Measurements from ENCODE around the gene SEBOX. TPM values are rescaled to one million over a fixed set of nuclear protein-coding genes. Genes with fewer than 3 reads are reported as not detected.

Gene SEBOX
- total and polyA plus RNA-seq, 2 donors (not counting 1 experiment from before 2014, with no cell fraction given), result not detected

- Histone ChIP-seq H3K4me2 (replicated peaks; ENCODE audit: low read depth, low read length, poor library complexity, severe bottlenecking) (no peak overlapping the region), H4K20me1 (ENCODE audit: control insufficient read depth, insufficient read depth, low read length, poor library complexity, severe bottlenecking) (peaks cover 12% of the 10 kb centered on the region), H3K27me3 (replicated peaks in 1 of 4; ENCODE audit: control extremely low read depth in 1 of 4, control insufficient read depth in 3 of 4, insufficient read depth in 4 of 4, low read length in 3 of 4) (no peaks in the 10 kb centered on the region), H3K9me3 (ENCODE audit: control extremely low read depth in 1 of 3, control insufficient read depth in 2 of 3, insufficient read depth in 1 of 3, low read length in 2 of 3) (no peaks in the 10 kb centered on the region), H3K4me1 (ENCODE audit: control insufficient read depth in 2 of 2, insufficient read depth in 2 of 2, low read length in 2 of 2) (no peaks in the 10 kb centered on the region), H2AFZ (ENCODE audit: insufficient read depth, low read depth, low read length, poor library complexity, severe bottlenecking) (no peak overlapping the region), H3K4me3 (ENCODE audit: control extremely low read depth in 1 of 5, extremely low read depth in 1 of 5, insufficient read depth in 1 of 5, low read depth in 2 of 5, low read length in 4 of 5) (no peak overlapping the region), H3K36me3 (replicated peaks in 1 of 2; ENCODE audit: control extremely low read depth in 1 of 2, control insufficient read depth in 1 of 2, extremely low read depth in 1 of 2, insufficient read depth in 2 of 2, low read length in 1 of 2) (peaks cover 0 to 54% of the 10 kb centered on the region in 2 experiments), H3K9ac (ENCODE audit: low read length) (no peak overlapping the region), H3K79me2 (ENCODE audit: control insufficient read depth, insufficient read depth, low read length) (peaks cover 3% of the 10 kb centered on the region), H3K27ac (ENCODE audit: low read length in 2 of 2) (no peak overlapping the region)
- TF ChIP-seq CTCF (IDR thresholded peaks at IDR 0.05) (no peak), EZH2 (IDR thresholded peaks at IDR 0.05; ENCODE audit: borderline replicate concordance, insufficient read depth, low read depth, low read length, poor library complexity, severe bottlenecking) (no peak)
- no peak for DNase-seq
- Mint-ChIP-seq H3K4me1 (no peaks in the 10 kb centered on the region), H3K27me3 (no peaks in the 10 kb centered on the region), H3K4me3 (no peak overlapping the region), H3K9me3 (ENCODE audit: insufficient read depth) (no peaks in the 10 kb centered on the region), H3K27ac (no peak overlapping the region)
- ATAC-seq (ENCODE audit: low read depth), result no peak
- WGBS (ENCODE audit: insufficient coverage), result 97% methylated on average over 8 of the region's 8 CpGs
- CTCF ChIA-PET, result interaction anchor here (0.5 to 1.5 kb wide), 2 partner anchors 29 to 195 kb away, joined by 3 read pairs; partner anchors contain the start of genes IFT20 and TNFAIP1
- intact Hi-C loops (cut with micrococcal nuclease), result no loop called here
- POLR2A ChIA-PET, result no interaction called here
Measured at GRCh38 chr17:28363776-28364650, 986 bp downstream of the SEBOX start.

- Histone ChIP-seq H3K36me3 (replicated peaks in 1 of 2; ENCODE audit: control extremely low read depth in 1 of 2, control insufficient read depth in 1 of 2, extremely low read depth in 1 of 2, insufficient read depth in 2 of 2, low read length in 1 of 2) (peaks cover 0 to 59% of the 10 kb centered on the region in 2 experiments), H3K4me1 (ENCODE audit: control insufficient read depth in 2 of 2, insufficient read depth in 2 of 2, low read length in 2 of 2) (peaks cover 5 to 8% of the 10 kb centered on the region in 2 donors), H3K4me3 (ENCODE audit: control extremely low read depth in 1 of 5, extremely low read depth in 1 of 5, insufficient read depth in 1 of 5, low read depth in 2 of 5, low read length in 4 of 5) (no peak overlapping the region), H3K27me3 (replicated peaks in 1 of 4; ENCODE audit: control extremely low read depth in 1 of 4, control insufficient read depth in 3 of 4, insufficient read depth in 4 of 4, low read length in 3 of 4) (no peaks in the 10 kb centered on the region), H4K20me1 (ENCODE audit: control insufficient read depth, insufficient read depth, low read length, poor library complexity, severe bottlenecking) (peaks cover 20% of the 10 kb centered on the region), H2AFZ (ENCODE audit: insufficient read depth, low read depth, low read length, poor library complexity, severe bottlenecking) (no peak overlapping the region), H3K4me2 (replicated peaks; ENCODE audit: low read depth, low read length, poor library complexity, severe bottlenecking) (no peak overlapping the region), H3K27ac (ENCODE audit: low read length in 2 of 2) (no peak overlapping the region), H3K9ac (ENCODE audit: low read length) (no peak overlapping the region), H3K79me2 (ENCODE audit: control insufficient read depth, insufficient read depth, low read length) (peaks cover 11% of the 10 kb centered on the region), H3K9me3 (ENCODE audit: control extremely low read depth in 1 of 3, control insufficient read depth in 2 of 3, insufficient read depth in 1 of 3, low read length in 2 of 3) (no peaks in the 10 kb centered on the region)
- no CpG with 5 or more reads among the region's 5 CpGs for WGBS (ENCODE audit: insufficient coverage)
- peaks cover 4% of the 10 kb centered on the region for H3K4me1 Mint-ChIP-seq
- CTCF ChIA-PET, result interaction anchor here (1.5 kb wide), 1 partner anchor 28 kb away, joined by 3 read pairs; the partner anchor contains the start of genes IFT20 and TNFAIP1
- no peak for ATAC-seq (ENCODE audit: low read depth)
- no peak overlapping the region for H3K27ac Mint-ChIP-seq
- POLR2A ChIA-PET, result interaction anchor here (0.6 kb wide), 1 partner anchor 11 kb away, joined by 8 read pairs; no protein-coding TSS in a partner anchor
- intact Hi-C loops (cut with micrococcal nuclease), result no loop called here
- H3K9me3 Mint-ChIP-seq (ENCODE audit: insufficient read depth), result no peaks in the 10 kb centered on the region
- no peak for DNase-seq
- H3K4me3 Mint-ChIP-seq, result no peak overlapping the region
- TF ChIP-seq EZH2 (IDR thresholded peaks at IDR 0.05; ENCODE audit: borderline replicate concordance, insufficient read depth, low read depth, low read length, poor library complexity, severe bottlenecking), result no peak
- no peak for TF ChIP-seq CTCF (IDR thresholded peaks at IDR 0.05)
- H3K27me3 Mint-ChIP-seq, result no peaks in the 10 kb centered on the region
Measured at GRCh38 chr17:28363186-28363585, 1.8 kb downstream of the SEBOX start.

Data from B cell (primary cell).